NCI-H187 treated with DMSO at 0.1 percent for 48 hours (cell line): Measurements from ENCODE around the gene CCT5.
"Not testable (repeated sequence)": the region's sequence is repeated elsewhere in the genome, so short reads cannot be mapped to it uniquely, and the experiment has no call there.

Source experiments
- DNase-seq: peaks from one replicate; lab custom pipeline; 2025; lab: John Stamatoyannopoulos, UW

CCT5 gene

DNA sequence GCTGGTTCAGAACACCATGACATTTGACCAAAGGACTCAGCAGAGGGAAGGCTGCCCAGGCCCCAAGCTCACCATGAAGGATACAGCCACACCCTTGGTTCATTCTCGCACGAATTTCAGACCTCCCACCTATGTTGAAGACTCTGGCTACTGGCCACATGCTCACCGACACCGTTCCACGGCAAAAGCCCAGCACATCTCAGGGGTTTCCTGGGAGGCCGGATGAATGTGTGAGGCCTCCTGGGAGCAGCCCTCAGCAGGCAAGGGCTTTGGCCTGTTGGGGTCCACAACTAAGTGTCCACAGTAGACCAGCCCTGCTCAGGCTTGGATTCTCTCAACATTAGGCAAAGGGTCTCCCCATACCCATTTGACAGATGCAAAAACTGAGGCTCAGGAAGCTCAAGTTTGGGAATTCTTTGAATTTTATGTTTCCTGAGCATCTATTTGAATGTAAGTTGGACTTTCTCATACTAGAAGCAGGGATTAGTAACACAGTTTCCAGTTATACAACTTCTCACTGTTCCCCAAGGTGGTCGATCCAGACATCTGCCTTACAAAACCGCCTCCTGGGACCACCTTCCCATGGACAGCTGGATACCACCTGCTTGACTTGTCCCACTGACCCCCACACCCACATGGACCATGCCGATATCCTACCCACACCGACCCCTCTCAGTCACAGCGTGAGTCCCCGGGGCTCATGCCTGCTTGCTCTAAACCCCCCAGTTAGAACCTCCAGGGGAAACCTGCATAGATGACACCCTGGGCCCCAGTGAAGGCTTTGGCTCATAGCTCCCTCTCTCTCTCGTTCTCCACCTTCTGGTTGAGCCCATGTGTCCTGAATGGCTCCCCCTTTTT is 27.9 kb downstream of the CCT5 start:
- DNase-seq: no peak

DNA sequence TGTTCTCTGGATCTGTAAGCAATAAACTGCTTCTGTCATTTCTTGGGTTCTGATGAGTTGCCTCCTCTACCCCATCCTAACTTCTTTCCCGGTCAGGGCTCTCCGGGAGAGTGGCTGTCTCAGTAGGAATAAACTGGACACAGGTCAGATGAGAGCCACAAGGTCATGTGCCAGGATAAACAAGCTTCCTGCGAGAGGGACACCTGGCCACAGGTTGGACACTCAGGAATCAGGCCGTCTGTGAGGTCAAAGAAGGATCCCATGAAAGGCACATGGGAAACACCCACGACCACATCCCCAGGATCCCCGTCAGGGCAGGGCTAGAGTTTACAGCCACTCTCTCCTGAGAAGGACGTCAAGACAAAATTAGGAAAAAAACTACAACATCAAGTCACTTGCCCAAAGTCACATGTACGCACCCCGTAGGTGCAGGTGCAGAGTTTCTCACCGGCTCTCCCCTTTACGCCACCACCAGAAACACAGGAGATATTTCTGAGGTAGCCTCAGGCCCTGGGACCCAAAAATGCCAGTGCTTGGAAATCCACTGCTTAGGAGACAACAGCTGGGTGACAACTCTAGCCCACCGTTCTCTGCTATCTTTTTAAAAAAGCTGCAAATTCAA is 28.7 kb downstream of the CCT5 start:
- DNase-seq: no peak

DNA sequence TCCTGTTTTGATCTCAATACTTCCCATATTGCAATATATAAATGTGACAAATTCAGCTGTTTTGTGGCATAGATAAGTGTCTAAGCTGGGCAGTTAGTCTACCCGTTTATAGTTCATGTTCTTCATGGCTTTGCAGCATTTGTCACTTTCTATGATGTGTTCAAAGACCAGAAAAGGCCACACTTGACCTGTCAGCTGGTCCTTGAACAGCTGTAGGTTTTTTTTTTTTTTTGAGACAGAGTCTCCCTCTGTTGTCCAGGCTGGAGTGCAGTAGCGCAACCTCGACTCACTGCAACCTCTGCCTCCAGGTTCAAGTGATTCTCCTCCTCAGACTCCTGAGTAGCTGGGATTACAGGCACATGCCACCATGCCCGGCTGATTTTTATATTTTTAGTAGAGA is 29.2 kb downstream of the CCT5 start:
- DNase-seq: no peak

DNA sequence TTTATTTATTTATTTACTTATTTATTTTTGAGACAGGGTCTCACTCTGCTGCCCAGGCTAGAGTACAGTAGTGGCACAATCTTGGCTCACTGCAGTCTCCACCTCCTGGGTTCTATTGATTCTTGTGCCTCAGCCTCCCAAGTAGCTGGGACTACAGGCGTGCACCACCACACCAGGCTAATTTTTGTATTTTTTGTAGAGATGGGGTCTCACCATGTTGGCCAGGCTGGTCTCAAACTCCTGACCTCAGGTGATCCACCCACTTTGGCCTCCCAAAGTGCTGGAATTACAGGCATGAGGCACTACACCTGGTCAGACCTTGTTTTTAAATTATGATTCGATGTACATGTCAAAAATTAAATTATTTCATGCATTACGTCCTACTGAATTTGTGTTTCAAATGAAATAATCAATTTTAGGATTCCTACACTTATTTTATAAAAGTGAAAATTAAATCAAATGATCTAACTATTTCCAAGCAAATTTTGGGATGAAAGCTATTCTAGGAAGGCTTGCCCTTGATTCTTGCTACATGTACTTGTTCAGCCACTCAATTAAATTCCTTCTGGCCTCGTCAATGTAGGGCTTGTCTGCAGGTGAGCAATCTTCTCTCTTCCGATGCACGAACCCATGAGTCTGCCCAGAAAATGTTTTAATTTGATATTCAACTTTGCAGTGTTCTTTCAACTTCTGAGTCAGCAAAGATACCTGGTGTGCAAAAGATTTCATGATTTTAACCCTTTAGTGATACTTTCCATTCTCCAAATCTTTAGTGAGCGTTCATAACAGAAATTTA is 30.0 kb downstream of the CCT5 start:
- DNase-seq: no peak

DNA sequence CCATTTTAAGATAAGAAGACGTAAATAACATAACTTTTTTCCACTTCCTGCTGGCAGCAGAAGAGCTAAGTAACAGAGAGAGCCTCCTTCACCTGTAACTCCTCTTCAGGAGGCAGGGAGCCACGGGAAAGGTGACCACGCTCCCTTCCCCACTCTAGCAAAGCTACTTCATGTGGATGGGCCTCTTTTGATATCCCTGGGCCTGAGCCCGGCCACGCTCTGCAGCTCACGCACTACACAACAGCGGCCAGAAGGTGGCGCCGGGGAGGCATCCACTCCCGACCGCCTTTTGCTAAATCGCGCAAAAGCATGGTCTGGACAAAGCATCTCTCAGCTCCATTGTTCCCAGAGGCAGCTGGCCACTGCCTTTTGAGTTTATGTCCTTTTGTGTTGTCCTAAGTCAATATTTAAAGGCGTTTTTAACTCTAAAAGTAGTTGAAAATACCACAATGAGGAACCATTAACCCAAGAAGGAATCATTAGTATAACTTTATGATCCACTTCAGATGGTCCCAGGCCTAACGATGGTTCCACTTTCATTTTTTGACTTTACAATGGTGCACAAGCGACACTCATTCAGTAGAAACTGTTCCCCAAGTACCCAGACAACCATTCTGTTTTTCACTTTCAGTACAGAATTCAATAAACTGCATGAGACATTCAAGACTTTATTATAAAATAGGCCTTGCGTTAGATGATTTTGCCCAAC is 34.0 kb downstream of the CCT5 start:
- peak; percentile 67 for DNase-seq

DNA sequence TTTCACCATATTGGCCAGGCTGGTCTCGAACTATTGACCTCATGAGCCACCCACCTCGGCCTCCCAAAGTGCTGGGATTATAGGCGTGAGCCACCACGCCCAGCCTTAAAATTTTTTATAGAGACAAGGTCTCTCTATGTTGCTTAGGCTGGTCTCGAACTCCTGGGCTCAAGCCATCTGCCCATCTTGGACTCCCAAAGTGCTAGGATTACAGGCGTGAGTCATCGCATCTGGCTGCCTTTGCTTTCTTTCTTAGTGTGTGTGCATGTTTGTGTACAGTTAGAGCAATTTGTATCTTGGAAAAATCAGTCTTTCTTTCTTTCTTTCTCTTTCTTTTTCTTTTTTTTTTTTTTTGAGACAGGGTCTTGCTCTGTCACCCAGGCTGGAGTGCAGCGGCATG is 35.3 kb downstream of the CCT5 start:
- DNase-seq: not testable (repeated sequence)

DNA sequence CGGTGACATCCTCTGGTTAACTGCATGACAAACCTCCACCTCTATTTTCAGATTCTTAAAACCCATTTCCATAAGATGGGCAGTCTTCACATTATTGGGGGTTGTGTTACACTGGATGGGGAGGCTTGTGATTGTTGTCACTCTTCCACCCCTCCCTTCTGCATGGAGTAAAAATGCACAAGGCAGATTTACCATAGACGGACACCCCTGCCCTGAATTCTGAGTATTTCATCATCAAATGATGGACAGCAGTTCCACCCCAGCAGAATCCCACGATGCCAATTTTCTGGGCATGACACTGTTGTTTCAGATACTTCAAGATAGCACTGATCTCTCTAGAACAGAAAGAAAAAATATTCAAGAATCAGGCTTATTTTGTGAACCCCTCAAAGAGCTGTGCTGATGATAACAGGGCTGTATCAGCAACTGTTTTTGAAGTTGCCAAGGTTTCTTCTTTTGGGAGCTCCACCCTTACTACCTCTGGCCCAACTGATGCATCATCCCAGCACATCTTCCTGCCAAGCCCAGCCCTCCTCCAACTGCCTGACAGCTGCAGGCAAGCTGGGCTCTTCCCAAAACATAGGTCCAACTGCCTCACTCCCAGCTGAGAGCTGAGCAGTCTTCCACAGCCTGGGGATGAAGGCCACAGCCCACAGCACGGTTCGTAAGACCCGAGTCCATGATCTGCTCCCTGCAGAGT is 36.2 kb downstream of the CCT5 start:
- no peak for DNase-seq

DNA sequence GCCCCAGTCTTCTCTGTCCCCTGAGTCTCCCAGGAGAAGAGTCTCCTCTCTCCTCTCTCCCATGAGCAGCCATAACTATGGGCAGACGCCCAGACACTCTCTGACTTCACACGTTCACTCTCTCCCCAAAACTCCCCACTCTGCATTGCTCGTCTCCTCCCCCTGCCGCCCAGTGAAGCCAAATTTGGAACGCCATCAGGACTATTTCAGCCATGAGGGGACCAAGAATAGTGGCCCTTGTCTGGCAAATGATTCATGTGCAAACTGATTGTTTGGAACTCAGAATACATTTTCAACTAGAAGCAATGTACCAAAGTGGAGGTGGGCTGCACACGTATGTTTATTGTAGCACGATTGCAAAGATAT is 36.8 kb downstream of the CCT5 start:
- DNase-seq: no peak

DNA sequence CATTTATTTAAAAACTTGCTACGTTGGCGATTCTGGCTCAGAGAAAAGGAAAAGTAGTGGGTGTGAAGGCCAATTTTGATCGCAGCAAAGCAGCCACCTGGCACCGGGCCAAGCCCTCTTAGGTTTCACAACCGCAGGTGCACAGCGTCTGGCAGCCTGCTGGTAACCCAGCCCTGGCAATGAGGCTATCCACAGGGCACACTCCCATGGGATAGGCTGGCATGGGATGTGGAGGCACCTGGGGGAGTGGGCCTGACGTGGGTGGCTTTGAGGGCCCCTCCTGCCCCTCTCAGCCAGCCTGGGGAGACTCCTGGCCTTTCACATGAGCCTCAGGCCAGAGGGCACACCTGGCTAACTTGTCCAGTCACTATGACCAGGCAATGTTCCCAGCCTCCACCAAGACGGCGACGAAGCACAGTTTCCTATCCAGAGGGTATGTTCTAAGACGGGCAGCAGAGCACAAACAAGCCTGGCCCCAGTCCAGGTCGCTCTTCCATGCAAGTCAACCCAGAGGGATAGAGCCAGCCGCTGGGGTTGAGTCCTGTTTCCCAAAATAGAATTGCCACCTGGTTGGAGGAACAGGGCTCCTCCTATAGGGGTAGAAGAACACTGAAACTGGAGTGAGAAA is 38.6 kb downstream of the CCT5 start:
- peak; percentile 70 for DNase-seq

DNA sequence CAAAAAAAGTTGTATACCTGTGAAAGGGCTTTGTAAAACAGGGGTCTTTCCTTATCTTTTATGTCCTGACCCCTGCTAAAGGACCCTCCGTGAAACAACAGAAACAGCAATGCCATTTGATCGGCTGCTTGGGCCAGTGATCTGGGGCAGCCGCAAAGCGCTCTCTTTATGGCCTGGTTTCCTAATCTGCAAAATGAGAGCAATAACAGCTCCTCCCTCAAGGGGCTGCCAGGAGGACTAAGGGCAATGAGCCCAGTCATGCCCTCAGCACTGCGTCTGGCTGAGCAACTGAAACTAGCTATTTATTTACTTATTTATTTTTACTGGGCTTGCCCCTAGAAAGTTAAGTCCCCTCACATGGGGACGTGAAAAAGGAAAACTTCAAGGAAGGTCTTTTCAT is 39.3 kb downstream of the CCT5 start:
- DNase-seq: no peak

DNA sequence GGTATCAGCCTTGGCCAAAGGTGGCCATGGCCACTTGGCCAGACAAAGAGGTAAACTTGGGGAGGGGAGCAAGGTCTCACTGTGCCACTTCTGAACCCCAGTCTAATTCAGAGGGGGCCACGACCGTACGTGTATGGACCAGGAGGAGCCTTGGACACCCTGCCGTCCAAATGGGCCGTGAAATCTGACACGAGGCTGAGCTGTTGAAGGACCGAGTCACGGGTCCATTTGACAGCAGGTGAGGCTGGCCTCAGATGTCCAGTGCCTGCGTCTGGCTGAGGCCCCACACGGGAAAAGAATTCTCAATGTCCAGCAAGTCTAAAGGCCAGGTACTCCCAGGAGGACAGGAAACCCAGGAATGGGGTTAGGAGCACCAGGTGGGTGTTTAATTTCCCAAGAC is 39.9 kb downstream of the CCT5 start:
- no peak for DNase-seq

DNA sequence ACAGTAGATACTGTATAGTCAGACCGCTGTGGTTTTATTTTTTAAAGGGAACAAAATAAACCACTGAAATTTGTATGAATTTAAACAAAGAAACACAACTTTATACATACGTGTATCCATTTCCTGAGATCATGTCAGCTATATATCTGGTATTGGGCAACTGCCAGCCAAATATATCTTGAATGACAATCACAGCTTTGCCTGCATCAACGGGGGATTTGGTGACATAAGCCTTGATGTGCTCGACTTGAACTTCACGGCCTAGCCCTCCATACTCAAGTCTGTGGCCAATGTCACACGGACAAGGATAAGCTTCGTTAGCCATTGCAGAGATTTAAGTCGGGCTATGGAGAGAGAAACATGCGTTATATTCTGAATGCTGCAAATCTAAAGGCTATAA is 40.4 kb downstream of the CCT5 start:
- DNase-seq: no peak

DNA sequence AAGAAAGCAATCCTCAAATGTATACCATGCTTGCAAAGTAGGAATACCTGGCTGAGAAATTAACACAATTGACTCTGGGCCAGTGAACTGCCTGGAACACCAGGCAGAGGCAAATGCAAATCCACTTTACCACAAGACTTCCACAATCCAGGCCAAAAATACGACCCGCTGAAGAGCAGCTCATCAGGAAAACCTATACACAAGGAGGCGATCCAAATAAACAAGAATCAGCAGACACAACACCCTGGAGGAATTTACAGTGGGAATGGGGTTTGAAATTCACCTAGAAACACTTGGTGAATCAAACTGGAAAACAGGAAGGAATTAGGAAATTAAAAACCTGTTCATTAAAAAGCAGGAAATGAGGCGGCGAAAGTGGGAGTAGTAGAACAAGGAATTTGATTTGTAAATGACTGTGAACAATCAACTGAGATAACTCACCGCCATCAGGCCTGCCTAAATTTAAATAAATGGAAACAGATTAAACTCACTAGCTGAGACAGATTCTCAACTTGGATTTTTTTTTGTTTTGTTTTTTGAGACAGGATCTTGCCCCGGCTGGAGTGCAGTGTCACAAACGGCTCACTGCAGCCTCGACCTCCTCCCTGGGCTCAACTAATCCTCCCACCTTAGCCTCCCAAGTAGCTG is 41.7 kb downstream of the CCT5 start:
- no peak for DNase-seq

DNA sequence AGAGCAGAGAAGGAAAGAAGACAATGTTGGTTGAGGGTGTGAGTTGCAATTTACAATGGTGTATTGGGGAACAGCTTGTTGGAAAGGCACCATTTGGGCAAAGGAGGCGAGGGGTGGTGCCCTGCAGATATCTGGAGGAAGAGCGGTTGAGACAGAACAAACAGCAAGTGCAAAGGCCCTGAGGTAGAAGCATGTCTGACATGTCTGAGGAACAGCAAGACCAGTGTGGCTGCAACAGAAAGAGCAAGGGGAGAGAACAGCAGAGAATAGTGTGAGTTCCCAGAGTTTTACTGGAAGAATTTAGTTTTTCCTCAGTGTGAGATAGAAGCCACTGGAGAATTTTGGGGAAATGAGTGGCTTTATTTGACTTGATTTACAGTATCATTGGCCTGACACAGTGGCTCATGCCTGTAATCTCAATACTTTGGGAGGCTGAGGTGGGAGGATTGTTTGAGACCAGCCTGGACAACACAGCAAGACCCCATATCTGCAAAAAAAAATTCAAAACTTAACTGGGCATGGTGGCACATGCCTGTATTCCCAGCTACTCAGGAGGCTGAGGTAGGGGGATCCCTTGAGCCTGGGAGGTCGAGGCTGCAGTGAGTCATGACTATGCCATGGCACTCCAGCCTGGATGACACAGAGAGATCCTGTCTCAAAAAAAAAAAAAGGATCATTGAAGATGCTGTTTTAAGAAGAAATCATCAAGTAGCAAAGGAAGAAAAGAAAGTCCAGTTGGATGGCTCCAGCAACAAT is 44.0 kb downstream of the CCT5 start:
- no peak for DNase-seq

DNA sequence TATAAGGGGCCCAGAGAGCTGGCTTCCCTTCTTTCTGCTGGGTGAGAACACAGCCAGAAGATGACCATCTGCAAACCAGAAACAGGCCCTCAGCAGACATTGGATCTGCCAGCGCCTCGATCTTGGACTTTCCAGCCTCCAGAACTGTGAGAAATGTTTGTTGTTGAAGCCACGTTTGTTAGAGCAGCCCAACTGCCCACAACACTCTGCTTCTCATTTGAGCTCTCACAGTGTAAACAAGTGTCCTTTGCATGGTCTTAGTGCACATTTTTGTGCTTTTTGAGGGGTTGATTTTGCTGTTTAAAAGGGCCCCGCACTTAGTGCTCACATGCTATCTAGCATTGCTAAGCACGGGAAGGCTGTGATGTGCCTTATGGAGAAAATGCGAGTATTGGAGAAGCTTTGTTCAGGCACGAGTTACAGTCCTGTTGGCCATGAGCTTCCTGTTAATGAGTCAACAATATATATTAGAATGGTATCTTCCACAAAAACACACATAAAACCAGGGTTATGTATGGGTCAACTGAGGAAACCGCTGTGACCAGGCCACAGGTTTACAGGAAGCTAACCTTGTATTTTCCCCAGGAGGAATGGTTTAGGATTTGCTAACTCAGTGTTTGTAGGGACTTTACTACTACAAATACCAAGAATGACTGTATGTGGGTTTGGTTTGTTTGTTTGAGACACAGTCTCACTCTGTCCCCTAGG is 45.7 kb downstream of the CCT5 start:
- no peak for DNase-seq

DNA sequence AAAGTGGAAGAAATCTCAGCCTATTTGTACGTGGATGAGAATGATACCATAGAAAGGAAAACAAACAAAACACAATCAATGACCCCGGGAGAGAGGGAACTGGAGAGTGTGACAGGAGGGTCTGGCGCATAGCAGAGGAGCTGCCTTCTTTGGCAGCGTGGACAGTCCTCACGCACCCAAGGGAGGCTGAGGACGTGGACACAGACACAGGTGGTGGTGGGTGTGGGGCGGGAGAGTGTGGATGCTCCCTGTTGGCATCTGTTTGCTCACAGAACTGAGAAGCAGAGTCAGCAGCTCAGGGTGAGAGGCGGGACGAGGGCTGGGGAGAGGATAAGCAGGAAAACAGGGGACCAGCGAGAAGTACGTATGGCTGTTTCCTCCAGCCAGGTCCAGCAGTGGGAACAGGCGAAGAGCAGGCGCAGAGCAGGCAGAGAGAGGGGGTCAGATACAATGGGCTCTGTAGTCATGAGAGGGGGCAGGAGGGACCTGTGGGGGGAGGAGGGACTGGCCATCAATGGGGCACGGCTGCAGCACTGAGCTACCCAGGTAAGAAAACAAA is 47.6 kb downstream of the CCT5 start:
- DNase-seq: no peak

DNA sequence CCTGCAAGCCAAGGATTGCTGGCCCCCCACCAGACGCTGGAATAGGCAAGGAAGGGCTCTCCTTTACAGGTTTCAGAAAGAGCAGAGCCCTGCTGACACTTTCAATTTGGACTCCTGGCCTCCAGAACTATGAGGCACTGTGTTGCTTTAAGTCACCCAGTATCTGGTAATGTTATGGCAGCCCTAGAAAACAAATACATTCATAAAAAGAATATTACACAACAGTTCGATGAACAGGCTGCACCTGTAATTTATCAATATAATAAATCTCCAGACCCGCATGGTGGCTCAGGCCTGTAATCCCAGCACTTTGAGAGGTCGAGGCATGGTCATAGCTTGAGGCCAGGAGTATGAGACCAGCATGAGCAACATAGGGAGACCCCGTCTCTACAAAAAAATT is 50.2 kb downstream of the CCT5 start:
- DNase-seq: no peak

DNA sequence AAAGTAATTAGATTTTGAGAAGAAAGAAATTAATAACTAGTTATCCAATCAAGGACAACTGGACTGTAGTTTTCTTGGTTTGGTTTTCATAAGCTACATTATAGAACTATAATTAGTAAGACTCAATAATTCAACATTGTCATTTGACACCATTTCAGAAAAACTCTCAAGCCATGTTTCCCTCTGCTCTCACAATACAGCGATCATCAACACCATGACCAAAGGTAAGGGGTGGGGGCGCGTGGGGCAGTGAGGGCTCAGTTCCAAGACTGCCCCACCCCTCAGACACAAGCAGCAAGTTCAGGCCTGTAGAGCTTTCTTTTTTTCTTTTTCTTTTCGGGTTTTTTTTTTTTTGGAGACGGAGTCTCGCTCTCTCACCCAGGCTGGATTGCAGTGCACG is 51.2 kb downstream of the CCT5 start:
- DNase-seq: peak; percentile 16
